Liver (tissue), 3 donors: ENCODE measurements around the gene SMARCC1.

Experiments
- SP1 ChIP-seq: IDR thresholded peaks from 2 replicates; pipeline ENCODE4 v1.6.1; 2018; ENCODE audit warnings: antibody characterized with exemption, mild to moderate bottlenecking
- TF ChIP-seq, protein P1 (sequence below): fragments of 150-350 bp; IDR thresholded peaks from 2 replicates; pipeline ENCODE4 v1.5.1; 2017; ENCODE audit warnings: improper control_type of control experiment, low read depth, low read length; ENCODE audit not compliant: missing input control
- donor health status: healthy.
- donor health status: healthy.

DNA sequence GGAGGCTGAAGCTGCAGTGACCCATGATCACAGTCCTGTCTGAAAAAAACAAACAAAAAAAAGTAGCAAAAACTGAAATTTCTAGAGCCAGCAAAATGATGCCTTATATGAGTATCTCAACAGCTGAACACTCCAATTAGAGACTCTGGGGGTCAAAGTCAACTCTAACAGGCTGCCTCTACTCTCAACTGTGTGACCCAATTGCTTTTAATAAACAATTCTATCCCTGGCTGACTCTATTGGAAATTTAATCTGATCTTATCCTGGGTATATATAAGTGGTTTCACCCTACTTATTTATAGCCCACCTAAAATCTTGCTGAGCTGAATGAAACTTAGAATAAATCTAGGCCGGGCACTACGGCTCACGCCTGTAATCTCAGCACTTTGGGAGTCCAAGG, 29.0 kb downstream of the SMARCC1 start:
- no peak for TF ChIP-seq SP1
- TF ChIP-seq, protein P1, sequence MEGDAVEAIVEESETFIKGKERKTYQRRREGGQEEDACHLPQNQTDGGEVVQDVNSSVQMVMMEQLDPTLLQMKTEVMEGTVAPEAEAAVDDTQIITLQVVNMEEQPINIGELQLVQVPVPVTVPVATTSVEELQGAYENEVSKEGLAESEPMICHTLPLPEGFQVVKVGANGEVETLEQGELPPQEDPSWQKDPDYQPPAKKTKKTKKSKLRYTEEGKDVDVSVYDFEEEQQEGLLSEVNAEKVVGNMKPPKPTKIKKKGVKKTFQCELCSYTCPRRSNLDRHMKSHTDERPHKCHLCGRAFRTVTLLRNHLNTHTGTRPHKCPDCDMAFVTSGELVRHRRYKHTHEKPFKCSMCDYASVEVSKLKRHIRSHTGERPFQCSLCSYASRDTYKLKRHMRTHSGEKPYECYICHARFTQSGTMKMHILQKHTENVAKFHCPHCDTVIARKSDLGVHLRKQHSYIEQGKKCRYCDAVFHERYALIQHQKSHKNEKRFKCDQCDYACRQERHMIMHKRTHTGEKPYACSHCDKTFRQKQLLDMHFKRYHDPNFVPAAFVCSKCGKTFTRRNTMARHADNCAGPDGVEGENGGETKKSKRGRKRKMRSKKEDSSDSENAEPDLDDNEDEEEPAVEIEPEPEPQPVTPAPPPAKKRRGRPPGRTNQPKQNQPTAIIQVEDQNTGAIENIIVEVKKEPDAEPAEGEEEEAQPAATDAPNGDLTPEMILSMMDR: no peak
